HTR-8/SVneo (cell line): Measurements from ENCODE around the gene MAD2L1.
A peak's percentile ranks its signal among the peaks of the same experiment; 100 is the strongest.
"Not testable (repeated sequence)": the region's sequence is repeated elsewhere in the genome, so short reads cannot be mapped to it uniquely, and the experiment has no call there.

Source experiments
- DNase-seq: peaks from one replicate; pipeline ENCODE4 v3.0.0; 2011; ENCODE audit warnings: low spot score, mixed read lengths; ENCODE audit not compliant: insufficient read length
- FAIRE-seq: peaks from 2 replicates; lab custom pipeline; 2011; peaks lifted over from hg19 to GRCh38; lab: Jason Lieb, UNC

MAD2L1 gene

GRCh38 chr4:120066517-120067340 is at the start of gene MAD2L1:
Gene MAD2L1, minus strand, starts transcription at chr4:120066848. Its CDS starts 114 bp downstream, at chr4:120066734.
- DNase-seq (peak; percentile 93), FAIRE-seq (peak; percentile 98)

GRCh38 chr4:120111745-120112144 is 45.1 kb upstream of the MAD2L1 start:
- FAIRE-seq (no peak), DNase-seq (no peak)

- DNase-seq (no peak), FAIRE-seq (no peak)
Observed at GRCh38 chr4:120109406-120109805, 42.8 kb upstream of the MAD2L1 start.

GRCh38 chr4:120105472-120105871 is 38.8 kb upstream of the MAD2L1 start:
- DNase-seq = no peak
- no peak for FAIRE-seq

DNA sequence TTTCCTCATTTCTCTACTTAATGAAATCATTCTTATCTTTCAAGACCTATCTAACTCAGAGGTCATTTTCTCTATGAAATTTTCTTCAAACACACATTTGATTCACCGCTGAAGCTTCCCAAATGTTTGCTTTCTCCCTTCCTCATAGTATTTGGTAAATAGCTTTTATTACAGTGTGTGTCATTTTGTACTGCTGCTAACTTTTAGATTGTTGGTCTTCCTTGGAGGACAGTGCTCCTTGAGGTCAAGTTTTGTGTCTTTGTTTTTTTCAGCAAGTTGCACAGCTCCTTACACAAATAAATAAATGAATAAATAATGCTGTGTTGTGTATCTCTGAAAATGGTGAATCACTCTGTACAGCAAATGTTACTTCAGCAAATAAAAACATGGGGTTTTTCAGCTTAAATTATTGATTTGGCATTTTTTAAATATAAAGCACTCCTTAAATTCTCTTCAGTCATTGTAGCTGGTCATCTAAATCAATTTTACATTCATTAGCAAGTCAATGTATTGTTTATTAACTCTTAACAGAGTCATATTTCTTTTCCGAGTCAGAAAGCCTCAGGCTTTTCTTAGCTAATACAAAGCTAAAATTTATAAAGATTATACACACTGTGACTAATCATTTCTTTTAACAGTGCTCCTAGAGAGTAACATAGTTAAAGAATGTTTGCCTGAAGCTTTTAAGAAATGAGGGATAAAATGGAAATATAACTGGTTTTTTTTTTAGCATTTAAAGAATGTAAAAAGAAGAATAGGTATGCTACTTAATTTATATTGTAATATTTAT is 30.1 kb upstream of the MAD2L1 start:
- FAIRE-seq (no peak), DNase-seq (no peak)

DNA sequence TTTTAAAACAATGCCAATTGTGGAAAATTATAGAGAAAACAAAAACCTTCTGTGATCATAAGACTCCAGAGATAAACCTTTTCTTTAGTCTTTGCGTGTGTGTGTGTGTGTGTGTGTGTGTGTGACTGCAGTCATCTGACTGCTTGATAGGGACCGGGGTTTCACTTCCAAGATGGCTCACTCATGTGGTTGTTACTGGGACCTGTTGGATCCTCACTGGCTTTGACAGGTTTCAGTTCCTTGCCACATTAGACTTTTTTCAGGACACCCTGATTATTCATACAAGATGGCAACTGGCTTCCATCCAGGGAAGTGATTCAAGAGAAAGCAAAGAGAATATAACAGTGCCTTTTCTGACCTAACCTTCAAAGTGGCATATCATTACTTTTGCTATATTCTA is 21.9 kb upstream of the MAD2L1 start:
- DNase-seq (no peak), FAIRE-seq (no peak)

DNA sequence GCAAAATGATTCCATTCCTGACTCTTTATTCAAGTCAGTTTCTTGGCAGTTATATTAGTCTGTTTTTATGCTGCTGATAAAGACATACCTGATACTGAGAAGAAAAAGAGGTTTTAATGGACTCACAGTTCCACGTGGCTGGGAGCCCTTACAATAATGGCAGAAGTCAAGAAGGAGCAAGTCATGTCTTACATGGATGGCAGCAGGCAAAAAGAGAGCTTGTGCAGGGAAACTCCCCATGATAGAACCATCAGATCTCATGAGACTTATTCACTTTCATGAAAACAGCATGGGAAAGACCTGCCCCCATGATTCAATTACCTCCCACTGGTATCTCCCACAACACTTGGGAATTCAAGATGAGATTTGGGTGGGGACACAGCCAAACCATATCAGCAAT is 21.4 kb upstream of the MAD2L1 start:
- FAIRE-seq, DNase-seq: not testable (repeated sequence)

DNA sequence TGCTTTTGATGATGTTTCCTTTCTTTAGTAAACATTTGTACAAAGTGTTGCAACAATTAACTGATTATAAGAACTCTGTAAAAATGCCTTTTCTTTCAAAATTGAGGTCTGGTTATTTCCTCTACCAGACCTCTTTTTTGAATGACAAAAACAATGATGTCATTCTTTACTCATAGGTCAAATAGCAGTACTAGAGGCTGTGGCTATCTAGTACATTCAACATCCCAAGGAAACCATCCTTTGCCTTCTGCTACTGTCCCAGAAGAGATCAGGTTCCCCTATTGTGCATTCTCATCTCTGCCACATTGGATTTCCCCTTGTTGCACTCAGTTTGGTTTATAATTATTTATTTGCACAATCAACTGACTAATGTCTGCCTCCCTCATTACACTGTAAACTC is 19.1 kb upstream of the MAD2L1 start:
- FAIRE-seq (no peak), DNase-seq (no peak)

DNA sequence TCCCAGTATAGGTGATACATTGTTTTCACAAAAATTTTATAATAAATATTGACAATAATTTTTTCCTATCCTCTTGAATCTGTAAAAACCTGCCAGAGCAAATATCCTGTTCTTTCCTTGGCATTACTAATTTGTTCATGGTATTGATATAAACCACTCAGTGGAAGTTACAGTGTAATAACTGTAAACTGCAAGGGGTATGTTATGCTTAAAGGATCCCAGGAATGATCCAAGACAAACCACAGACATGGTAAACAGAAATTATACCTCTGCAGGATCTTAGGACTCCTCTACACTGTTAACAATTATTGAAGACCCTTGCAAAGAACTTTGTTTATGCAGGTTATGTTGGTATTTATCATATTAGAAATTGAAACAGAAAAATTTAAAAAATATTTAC is 17.7 kb upstream of the MAD2L1 start:
- DNase-seq (no peak), FAIRE-seq (no peak)

GRCh38 chr4:120083152-120083551 is 16.5 kb upstream of the MAD2L1 start:
- FAIRE-seq (no peak), DNase-seq (no peak)

DNA sequence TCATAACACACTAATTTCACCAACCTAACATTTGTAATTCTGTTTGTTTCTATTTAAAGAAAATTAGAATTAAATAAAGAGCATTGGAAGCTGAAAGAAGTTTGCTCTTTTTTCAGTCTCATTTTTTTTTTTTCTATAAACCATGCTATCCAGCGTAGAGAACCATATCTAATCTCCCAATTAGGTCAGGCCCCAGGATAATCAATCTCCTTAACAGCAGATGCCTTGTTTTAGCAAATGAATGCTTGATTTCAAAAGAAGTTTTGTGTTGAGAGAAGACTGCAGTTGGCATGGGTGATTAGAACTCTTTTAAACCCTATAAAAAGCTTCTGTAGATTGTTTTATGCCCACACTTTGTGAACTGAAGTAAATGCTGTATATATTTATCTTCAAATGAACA is 15.6 kb upstream of the MAD2L1 start:
- DNase-seq (no peak), FAIRE-seq (no peak)

DNA sequence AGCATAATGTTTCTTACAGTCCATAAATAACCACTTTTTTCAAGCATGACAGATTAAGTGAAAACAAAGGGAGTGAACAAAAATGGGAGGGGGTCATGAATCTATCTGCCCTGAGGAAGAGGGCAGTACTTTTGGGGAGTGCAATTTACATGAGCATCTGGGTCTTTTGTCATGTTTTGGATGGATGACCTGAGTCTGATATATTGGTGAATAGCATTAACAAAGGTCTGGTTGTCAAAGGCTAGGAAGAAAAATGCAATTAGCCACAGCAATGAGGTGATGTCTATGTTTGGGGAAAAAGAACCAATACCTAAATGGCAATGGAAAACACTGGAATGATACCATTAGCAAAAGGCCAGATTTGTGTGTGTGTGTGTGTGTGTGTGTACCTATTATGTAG is 15.1 kb upstream of the MAD2L1 start:
- no peak for FAIRE-seq
- DNase-seq = no peak

GRCh38 chr4:120080533-120080932 is 13.9 kb upstream of the MAD2L1 start:
- no peak for DNase-seq
- no peak for FAIRE-seq

GRCh38 chr4:120079839-120080520 is 13.3 kb upstream of the MAD2L1 start:
- FAIRE-seq (no peak), DNase-seq (no peak)

GRCh38 chr4:120078216-120078615 is 11.6 kb upstream of the MAD2L1 start:
- DNase-seq = no peak
- no peak for FAIRE-seq

DNA sequence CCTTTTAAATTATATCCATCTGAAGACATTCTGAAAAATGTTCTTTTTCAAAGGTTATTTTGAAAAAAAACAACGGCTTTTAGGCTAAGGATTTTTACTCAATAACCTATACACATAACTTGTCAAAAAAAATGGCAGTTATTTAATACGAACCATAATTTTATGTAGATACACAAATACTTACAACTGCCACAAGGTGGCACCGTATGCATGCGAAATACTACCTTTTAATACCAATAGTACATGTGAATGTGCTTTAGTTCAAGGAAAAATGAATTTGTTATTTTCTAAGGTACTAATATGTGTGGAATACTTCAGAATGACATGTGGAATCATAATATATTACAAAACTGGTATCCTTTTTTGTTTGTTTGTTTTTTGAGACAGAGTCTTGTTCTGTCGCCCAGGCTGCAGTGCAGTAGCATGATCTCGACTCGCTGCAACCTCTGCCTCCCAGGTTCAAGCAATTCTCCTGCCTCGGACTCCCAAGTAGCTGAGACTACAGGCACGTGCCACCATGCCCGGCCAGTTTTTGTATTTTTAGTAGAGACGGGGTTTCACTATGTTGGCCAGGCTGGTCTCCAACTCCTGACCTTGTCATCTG is 4.6 kb upstream of the MAD2L1 start:
- FAIRE-seq = peak; percentile 31

GRCh38 chr4:120070196-120070595 is 3.5 kb upstream of the MAD2L1 start:
- DNase-seq = no peak
- no peak for FAIRE-seq

More for the DNA sequence above, 4.6 kb upstream of the MAD2L1 start:
- DNase-seq = peak; percentile 48

GRCh38 chr4:120065974-120066516 is 603 bp downstream of the MAD2L1 start:
- DNase-seq (no peak), FAIRE-seq (no peak)

DNA sequence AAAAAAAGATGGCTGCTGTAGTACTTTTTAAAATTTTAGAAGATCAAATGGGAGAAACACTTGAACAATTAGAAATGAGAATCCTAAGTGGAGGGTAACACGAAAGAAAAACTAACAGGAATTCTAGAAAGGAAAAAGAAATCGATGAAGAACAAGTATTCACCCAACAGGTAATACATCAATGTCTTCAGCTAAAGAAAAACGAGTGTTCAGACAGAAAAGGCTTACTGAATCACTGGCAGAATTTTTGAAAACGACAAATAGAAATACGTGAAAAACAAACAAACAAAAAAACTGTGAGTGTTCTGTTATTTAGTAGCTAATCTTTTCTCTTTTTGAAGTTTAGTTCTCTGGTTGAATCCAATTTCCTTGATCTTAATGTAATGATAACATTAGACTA is 1.8 kb downstream of the MAD2L1 start:
- FAIRE-seq (no peak), DNase-seq (no peak)

- FAIRE-seq, DNase-seq: not testable (repeated sequence)
Observed at GRCh38 chr4:120063711-120064110, 2.9 kb downstream of the MAD2L1 start.
